ENCODE results near the gene QRFP. TPM values are rescaled to one million over a fixed set of nuclear protein-coding genes. Genes with fewer than 3 reads are reported as not detected.

The QRFP gene
- total and polyA plus RNA-seq, 8 donors, result 0.16 to 0.70 (median 0.47) TPM; not detected in 1

GRCh38 chr9:130898552-130898852 lies 1.9 kb upstream of the QRFP start:
- H3K27ac ChIP-seq, result no peak overlapping the region
- H3K4me1 ChIP-seq, result peaks cover 0 to 5% of the 10 kb centered on the region in 2 donors
- no peak for ATAC-seq
- TF ChIP-seq CTCF (IDR thresholded peaks at IDR 0.05), result no peak
- no peaks in the 10 kb centered on the region for H3K36me3 ChIP-seq
- DNase-seq, result no peak
- no peak overlapping the region for H3K4me3 ChIP-seq
- intact Hi-C loops (cut with DNase I), result no loop called here
- H3K9me3 ChIP-seq, result no peaks in the 10 kb centered on the region
- peaks cover 0 to 74% of the 10 kb centered on the region in 2 donors for H3K27me3 ChIP-seq

- H3K36me3 ChIP-seq, result no peaks in the 10 kb centered on the region
- intact Hi-C loops (cut with DNase I), result no loop called here
- no peak for TF ChIP-seq CTCF (IDR thresholded peaks at IDR 0.05)
These were observed 1.4 kb upstream of the QRFP start for GRCh38 chr9:130897848-130898551.

GRCh38 chr9:130897105-130897751 lies 616 bp upstream of the QRFP start:
- TF ChIP-seq CTCF (IDR thresholded peaks at IDR 0.05), result no peak
- H3K27ac ChIP-seq, result no peak overlapping the region
- intact Hi-C loops (cut with DNase I), result no loop called here
- H3K27me3 ChIP-seq, result peaks cover 0 to 61% of the 10 kb centered on the region in 2 donors
- H3K4me3 ChIP-seq, result no peak overlapping the region
- DNase-seq (peak in 1 of 4 donors; percentile 72), ATAC-seq (no peak)
- peaks cover 0 to 5% of the 10 kb centered on the region in 2 donors for H3K36me3 ChIP-seq
- H3K9me3 ChIP-seq, result no peaks in the 10 kb centered on the region
- H3K4me1 ChIP-seq, result peaks cover 0 to 6% of the 10 kb centered on the region in 2 donors

More at GRCh38 chr9:130897848-130898551, 1.4 kb upstream of the QRFP start:
- H3K9me3 ChIP-seq, result no peaks in the 10 kb centered on the region
- no peak overlapping the region for H3K27ac ChIP-seq
- no peak overlapping the region for H3K4me3 ChIP-seq
- peak in 1 of 4 donors; percentile 75 for DNase-seq
- peaks cover 0 to 68% of the 10 kb centered on the region in 2 donors for H3K27me3 ChIP-seq
- ATAC-seq, result no peak
- peaks cover 0 to 6% of the 10 kb centered on the region in 2 donors for H3K4me1 ChIP-seq

- DNase-seq, result peak in 1 of 4 donors; percentile 61
- intact Hi-C loops (cut with DNase I), result no loop called here
- no peak overlapping the region for H3K4me3 ChIP-seq
- H3K36me3 ChIP-seq, result peaks cover 0 to 16% of the 10 kb centered on the region in 2 donors
- peaks cover 0 to 45% of the 10 kb centered on the region in 2 donors for H3K27me3 ChIP-seq
- no peaks in the 10 kb centered on the region for H3K9me3 ChIP-seq
- no peak for ATAC-seq
- TF ChIP-seq CTCF (IDR thresholded peaks at IDR 0.05), result no peak
- H3K4me1 ChIP-seq, result peaks cover 0 to 6% of the 10 kb centered on the region in 2 donors
- no peak overlapping the region for H3K27ac ChIP-seq
These were observed 955 bp downstream of the QRFP start for GRCh38 chr9:130895481-130896232.

GRCh38 chr9:130895038-130895437 lies 1.6 kb downstream of the QRFP start:
- TF ChIP-seq CTCF (IDR thresholded peaks at IDR 0.05), result no peak
- intact Hi-C loops (cut with DNase I), result no loop called here

More at GRCh38 chr9:130895038-130895437, 1.6 kb downstream of the QRFP start:
- Histone ChIP-seq H3K27ac (no peak overlapping the region), H3K9me3 (no peaks in the 10 kb centered on the region), H3K4me3 (no peak overlapping the region), H3K36me3 (peaks cover 0 to 23% of the 10 kb centered on the region in 2 donors), H3K27me3 (peaks cover 0 to 39% of the 10 kb centered on the region in 2 donors), H3K4me1 (peaks cover 0 to 6% of the 10 kb centered on the region in 2 donors)
- ATAC-seq (no peak), DNase-seq (no peak)
